NCI-H345 (cell line): ENCODE measurements around the gene ZNF44.

Source experiments
- DNase-seq: peaks from one replicate; lab custom pipeline; 2025; lab: John Stamatoyannopoulos, UW

ZNF44 gene

GRCh38 chr19:12261554-12261953 is 33.1 kb downstream of the ZNF44 start:
- no peak for DNase-seq

GRCh38 chr19:12260861-12261260 is 33.8 kb downstream of the ZNF44 start:
- no peak for DNase-seq

GRCh38 chr19:12260236-12260635 is 34.4 kb downstream of the ZNF44 start:
- DNase-seq, result no peak

GRCh38 chr19:12255372-12255771 is 39.3 kb downstream of the ZNF44 start:
- no peak for DNase-seq

- no peak for DNase-seq
Measured at GRCh38 chr19:12247644-12248222, 47.0 kb downstream of the ZNF44 start.

GRCh38 chr19:12244370-12244769 is 50.3 kb downstream of the ZNF44 start:
- no peak for DNase-seq

- no peak for DNase-seq
Measured at GRCh38 chr19:12237143-12237839, 57.4 kb downstream of the ZNF44 start.

- DNase-seq, result no peak
Measured at GRCh38 chr19:12232961-12233360, 61.7 kb downstream of the ZNF44 start.

- no peak for DNase-seq
Measured at GRCh38 chr19:12230751-12231733, 63.6 kb downstream of the ZNF44 start.

- DNase-seq, result no peak
Measured at GRCh38 chr19:12229990-12230389, 64.7 kb downstream of the ZNF44 start.

- no peak for DNase-seq
Measured at GRCh38 chr19:12224676-12225075, 70.0 kb downstream of the ZNF44 start.

GRCh38 chr19:12222980-12223630 is 71.6 kb downstream of the ZNF44 start:
- DNase-seq, result no peak
